HepG2 (cell line): ENCODE measurements around the gene ERP44. TPM values are rescaled to one million over a fixed set of nuclear protein-coding genes. Genes with fewer than 3 reads are reported as not detected.

Source experiments
- ATAC-seq: fragments of 200-7000 bp; cut with Tn5 transposase; 3 replicates; pipeline ENCODE4 v1.9.1; 2020; ENCODE audit warnings: mild to moderate bottlenecking, moderate library complexity
- BruUV-seq: library from RNA; stranded (reverse); fragments of 400-500 nt; replicated peaks from 2 replicates; lab custom pipeline; 2021; lab: Mats Ljungman, UMichigan
- CTCF ChIA-PET: fragments of 300-600 bp; formaldehyde crosslinking; extraction: SDS; loops from one replicate; lab custom pipeline; 2021; ENCODE audit warnings: low total read pairs, inconsistent platforms, low intra/inter-chr PET ratio; lab: Yijun Ruan, JAX
- POLR2A ChIA-PET: fragments of 350-600 bp; sonication (Branson Sonifier 250); formaldehyde crosslinking; loops from one replicate; lab custom pipeline; 2020; ENCODE audit warnings: antibody characterized with exemption, inconsistent platforms; lab: Yijun Ruan, JAX
- DNase-seq: peaks from one replicate; pipeline ENCODE4 v3.0.0-alpha.2; 2015; ENCODE audit warnings: low spot score
- FAIRE-seq: peaks from 3 replicates; lab custom pipeline; 2011; peaks lifted over from hg19 to GRCh38; lab: Jason Lieb, UNC
- H2AFZ ChIP-seq: one replicate; pipeline ENCODE4 v1.6.1; 2011; ENCODE audit warnings: low read length, inconsistent platforms
- H3K27ac ChIP-seq: fragments of 300-600 bp; 3 replicates; pipeline ENCODE4 v1.8.0; 2011; ENCODE audit warnings: mixed run types, mild to moderate bottlenecking, mixed read lengths, low read length, inconsistent platforms; ENCODE audit not compliant: insufficient read depth; ENCODE audit errors: extremely low read length
- H3K27me3 ChIP-seq, 2 experiments: fragments of 200-600 bp in 1 of 2; 2 replicates in 1 of 2; 3 replicates in 1 of 2; pipeline versions ENCODE4 v1.6.0 to v1.8.0; 2011; ENCODE audit warnings: low read length in 2 of 2, mild to moderate bottlenecking in 2 of 2, moderate library complexity in 2 of 2, inconsistent platforms in 1 of 2; ENCODE audit not compliant: insufficient read depth in 2 of 2, control insufficient read depth in 1 of 2
- H3K36me3 ChIP-seq, 2 experiments: fragments of 200-600 bp in 1 of 2; replicated peaks in 1 of 2; 2 replicates in 1 of 2; 3 replicates in 1 of 2; pipeline versions ENCODE4 v1.5.1 to v1.8.0; 2011; ENCODE audit warnings: low read length in 2 of 2, inconsistent platforms in 1 of 2; ENCODE audit not compliant: insufficient read depth in 2 of 2, control insufficient read depth in 1 of 2
- H3K4me1 ChIP-seq: 2 replicates; pipeline ENCODE4 v1.5.1; 2012; ENCODE audit warnings: low read length, inconsistent platforms; ENCODE audit not compliant: insufficient read depth
- H3K4me2 ChIP-seq: 2 replicates; pipeline ENCODE4 v1.6.0; 2011; ENCODE audit warnings: low read depth, low read length, inconsistent platforms
- H3K4me3 ChIP-seq, 3 experiments: fragments of 200-600 bp in 1 of 3; sonication (generic), shearing (Covaris generic) in 1 of 3; replicated peaks in 1 of 3; 2 replicates each; pipeline ENCODE4 v1.5.1; 2011 to 2016; ENCODE audit warnings: low read length in 3 of 3, inconsistent platforms in 2 of 3, low read depth in 2 of 3, mild to moderate bottlenecking in 2 of 3, control low read depth in 1 of 3, mixed read lengths in 1 of 3; ENCODE audit not compliant: insufficient read depth in 1 of 3
- H3K79me2 ChIP-seq: one replicate; pipeline ENCODE4 v1.6.1; 2011; ENCODE audit warnings: low read length, inconsistent platforms; ENCODE audit not compliant: insufficient read depth
- H3K9ac ChIP-seq: 2 replicates; pipeline ENCODE4 v1.6.0; 2011; ENCODE audit warnings: mild to moderate bottlenecking, low read depth, low read length, inconsistent platforms; ENCODE audit not compliant: insufficient read depth
- H3K9me3 ChIP-seq: 2 replicates; pipeline ENCODE4 v1.5.1; 2012; ENCODE audit warnings: mild to moderate bottlenecking, low read length
- H4K20me1 ChIP-seq: 2 replicates; pipeline ENCODE4 v1.6.0; 2011; ENCODE audit warnings: inconsistent platforms, mild to moderate bottlenecking, low read length, moderate library complexity; ENCODE audit not compliant: insufficient read depth
- ARID5B ChIP-seq: IDR thresholded peaks from 2 replicates; pipeline ENCODE4 v1.4.0; 2020; ENCODE audit warnings: mild to moderate bottlenecking, missing genetic modification reagents
- BCL6 ChIP-seq: IDR thresholded peaks from 2 replicates; pipeline ENCODE4 v1.6.1; 2016; ENCODE audit warnings: missing genetic modification reagents, missing compliant biosample characterization
- FOXM1 ChIP-seq: sonication (generic); formaldehyde crosslinking; IDR thresholded peaks from 2 replicates; pipeline ENCODE4 v1.5.0; 2020; ENCODE audit warnings: missing genetic modification reagents
- RBAK ChIP-seq: sonication (generic); formaldehyde crosslinking; IDR thresholded peaks from 2 replicates; pipeline ENCODE4 v1.5.1; 2020; ENCODE audit warnings: mild to moderate bottlenecking, missing genetic modification reagents
- REL ChIP-seq: sonication (generic); formaldehyde crosslinking; conservative IDR thresholded peaks from 2 replicates; pipeline ENCODE4 v1.8.0; 2022; ENCODE audit warnings: mild to moderate bottlenecking, missing genetic modification reagents, moderate library complexity
- SMARCC2 ChIP-seq: fragments of 450-650 bp; IDR thresholded peaks from 2 replicates; pipeline ENCODE4 v1.6.1; 2017; ENCODE audit warnings: antibody characterized with exemption, mild to moderate bottlenecking
- SRSF4 ChIP-seq: fragments of 200-400 bp; formaldehyde crosslinking; IDR thresholded peaks from one replicate; pipeline ENCODE4 v1.6.1; 2018; ENCODE audit warnings: mild to moderate bottlenecking, low read depth, low read length, moderate library complexity; ENCODE audit not compliant: poor library complexity, severe bottlenecking
- ZFP36 ChIP-seq: fragments of 150-350 bp; IDR thresholded peaks from 2 replicates; pipeline ENCODE4 v1.6.1; 2018; ENCODE audit warnings: borderline replicate concordance, low read length, low read depth; ENCODE audit not compliant: partially characterized antibody
- ZNF614 ChIP-seq: IDR thresholded peaks from 2 replicates; pipeline ENCODE4 v1.6.1; 2018; ENCODE audit warnings: missing biosample characterization, missing genetic modification reagents, inconsistent platforms, borderline replicate concordance
- ZNF780A ChIP-seq: sonication (generic); formaldehyde crosslinking; IDR thresholded peaks from 2 replicates; pipeline ENCODE4 v1.8.0; 2022; ENCODE audit warnings: mild to moderate bottlenecking, missing genetic modification reagents, moderate library complexity
- ZSCAN30 ChIP-seq: sonication (generic); formaldehyde crosslinking; IDR thresholded peaks from 2 replicates; pipeline ENCODE4 v1.5.0; 2020; ENCODE audit warnings: mild to moderate bottlenecking, missing genetic modification reagents
- WGBS: methylation state at CpG from one replicate; pipeline ENCODE4 v1.1.6; 2017; ENCODE audit warnings: low lambda C conversion rate; 5-methylcytosine and 5-hydroxymethylcytosine counted together
- in situ Hi-C: cut with HindIII; loops from 2 replicates; pipeline ENCODE4 v1.10.0; 2017; ENCODE audit warnings: low pct_unique_long_range_greater_than_20kb; ENCODE audit not compliant: extremely low pct_ligation_motif_present
- intact Hi-C: fragments of 100-400 bp; cut with micrococcal nuclease; formaldehyde crosslinking; loops from one replicate; pipeline ENCODE4 v1.10.0; 2022; ENCODE audit not compliant: unreplicated experiment
- polyA plus RNA-seq, 8 experiments: library from polyadenylated mRNA; depleted of rRNA in 3 of 8; stranded (reverse) in 7 of 8; unstranded in 1 of 8; fragments of >200 nt; fragmentation: Illumina TruSeq in 4 of 8; extraction: Trizol in 4 of 8; gene quantifications; 2 replicates each; pipeline versions ENCODE4 v1.2.1 to v1.2.3, GENCODE V29; 2011 to 2016; ENCODE audit warnings: low read depth in 4 of 8, missing spikeins in 1 of 8, mixed read lengths in 1 of 8; ENCODE audit not compliant: insufficient read depth in 1 of 8
- total RNA-seq, 5 experiments: library from RNA; depleted of rRNA; stranded (reverse); fragments of >200 nt; fragmentation: Illumina TruSeq; extraction: Trizol; gene quantifications; 2 replicates each; pipeline ENCODE4 v1.2.3, GENCODE V29; 2016; ENCODE audit warnings: low read depth in 1 of 5
- TF ChIP-seq, protein P1 (sequence below): sonication (generic); formaldehyde crosslinking; IDR thresholded peaks from 2 replicates; pipeline ENCODE4 v1.4.0; 2020; ENCODE audit warnings: missing genetic modification reagents
- TF ChIP-seq, protein P2 (sequence below): sonication (generic); formaldehyde crosslinking; IDR thresholded peaks from 2 replicates; pipeline ENCODE4 v1.4.0; 2020; ENCODE audit warnings: missing genetic modification reagents, borderline replicate concordance

The ERP44 gene
- total and polyA plus RNA-seq, 2 of the 13 experiments (the other 11 are each of a cell fraction or from before 2014, with no cell fraction given): 8.9 to 13.8 TPM

GRCh38 chr9:100083448-100084127 lies 15.2 kb downstream of the ERP44 start:
- no TSS peak for BruUV-seq
- ATAC-seq: no peak
- CTCF ChIA-PET: no interaction called here
- H4K20me1 ChIP-seq: peaks cover 3% of the 10 kb centered on the region; the same call in 1 of the 2 replicates
- peaks cover 76% of the 10 kb centered on the region for H3K79me2 ChIP-seq
- H3K36me3 ChIP-seq: no peaks in the 10 kb centered on the region
- H2AFZ ChIP-seq: no peak overlapping the region
- DNase-seq: no peak
- H3K27ac ChIP-seq: no peak overlapping the region
- no peak overlapping the region for H3K9ac ChIP-seq
- in situ Hi-C loops: no loop called here
- no peak overlapping the region for H3K4me2 ChIP-seq
- no peak for FAIRE-seq
- H3K4me3 ChIP-seq: no peak overlapping the region
- H3K4me1 ChIP-seq: no peaks in the 10 kb centered on the region; the same call in 1 of the 2 replicates
- POLR2A ChIA-PET: no interaction called here
- intact Hi-C loops: no loop called here
- no peaks in the 10 kb centered on the region for H3K27me3 ChIP-seq
- no peaks in the 10 kb centered on the region for H3K9me3 ChIP-seq
- WGBS: 97% methylated on average over 5 of the region's 5 CpGs
- TF ChIP-seq, protein P1, sequence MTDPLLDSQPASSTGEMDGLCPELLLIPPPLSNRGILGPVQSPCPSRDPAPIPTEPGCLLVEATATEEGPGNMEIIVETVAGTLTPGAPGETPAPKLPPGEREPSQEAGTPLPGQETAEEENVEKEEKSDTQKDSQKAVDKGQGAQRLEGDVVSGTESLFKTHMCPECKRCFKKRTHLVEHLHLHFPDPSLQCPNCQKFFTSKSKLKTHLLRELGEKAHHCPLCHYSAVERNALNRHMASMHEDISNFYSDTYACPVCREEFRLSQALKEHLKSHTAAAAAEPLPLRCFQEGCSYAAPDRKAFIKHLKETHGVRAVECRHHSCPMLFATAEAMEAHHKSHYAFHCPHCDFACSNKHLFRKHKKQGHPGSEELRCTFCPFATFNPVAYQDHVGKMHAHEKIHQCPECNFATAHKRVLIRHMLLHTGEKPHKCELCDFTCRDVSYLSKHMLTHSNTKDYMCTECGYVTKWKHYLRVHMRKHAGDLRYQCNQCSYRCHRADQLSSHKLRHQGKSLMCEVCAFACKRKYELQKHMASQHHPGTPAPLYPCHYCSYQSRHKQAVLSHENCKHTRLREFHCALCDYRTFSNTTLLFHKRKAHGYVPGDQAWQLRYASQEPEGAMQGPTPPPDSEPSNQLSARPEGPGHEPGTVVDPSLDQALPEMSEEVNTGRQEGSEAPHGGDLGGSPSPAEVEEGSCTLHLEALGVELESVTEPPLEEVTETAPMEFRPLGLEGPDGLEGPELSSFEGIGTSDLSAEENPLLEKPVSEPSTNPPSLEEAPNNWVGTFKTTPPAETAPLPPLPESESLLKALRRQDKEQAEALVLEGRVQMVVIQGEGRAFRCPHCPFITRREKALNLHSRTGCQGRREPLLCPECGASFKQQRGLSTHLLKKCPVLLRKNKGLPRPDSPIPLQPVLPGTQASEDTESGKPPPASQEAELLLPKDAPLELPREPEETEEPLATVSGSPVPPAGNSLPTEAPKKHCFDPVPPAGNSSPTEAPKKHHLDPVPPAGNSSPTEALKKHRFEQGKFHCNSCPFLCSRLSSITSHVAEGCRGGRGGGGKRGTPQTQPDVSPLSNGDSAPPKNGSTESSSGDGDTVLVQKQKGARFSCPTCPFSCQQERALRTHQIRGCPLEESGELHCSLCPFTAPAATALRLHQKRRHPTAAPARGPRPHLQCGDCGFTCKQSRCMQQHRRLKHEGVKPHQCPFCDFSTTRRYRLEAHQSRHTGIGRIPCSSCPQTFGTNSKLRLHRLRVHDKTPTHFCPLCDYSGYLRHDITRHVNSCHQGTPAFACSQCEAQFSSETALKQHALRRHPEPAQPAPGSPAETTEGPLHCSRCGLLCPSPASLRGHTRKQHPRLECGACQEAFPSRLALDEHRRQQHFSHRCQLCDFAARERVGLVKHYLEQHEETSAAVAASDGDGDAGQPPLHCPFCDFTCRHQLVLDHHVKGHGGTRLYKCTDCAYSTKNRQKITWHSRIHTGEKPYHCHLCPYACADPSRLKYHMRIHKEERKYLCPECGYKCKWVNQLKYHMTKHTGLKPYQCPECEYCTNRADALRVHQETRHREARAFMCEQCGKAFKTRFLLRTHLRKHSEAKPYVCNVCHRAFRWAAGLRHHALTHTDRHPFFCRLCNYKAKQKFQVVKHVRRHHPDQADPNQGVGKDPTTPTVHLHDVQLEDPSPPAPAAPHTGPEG (CRISPR knock-in tag): no peak
- TF ChIP-seq SMARCC2: no peak
- no peak for TF ChIP-seq SRSF4
- no peak for TF ChIP-seq ZSCAN30
- no peak for TF ChIP-seq REL (CRISPR knock-in tag)
- TF ChIP-seq FOXM1 (CRISPR knock-in tag): no peak
- no peak for TF ChIP-seq ZNF614 (CRISPR knock-in tag)
- no peak for TF ChIP-seq BCL6 (CRISPR knock-in tag)
- TF ChIP-seq ZFP36: no peak
- TF ChIP-seq RBAK (CRISPR knock-in tag): no peak
- TF ChIP-seq ZNF780A (CRISPR knock-in tag): no peak
- TF ChIP-seq, protein P2, sequence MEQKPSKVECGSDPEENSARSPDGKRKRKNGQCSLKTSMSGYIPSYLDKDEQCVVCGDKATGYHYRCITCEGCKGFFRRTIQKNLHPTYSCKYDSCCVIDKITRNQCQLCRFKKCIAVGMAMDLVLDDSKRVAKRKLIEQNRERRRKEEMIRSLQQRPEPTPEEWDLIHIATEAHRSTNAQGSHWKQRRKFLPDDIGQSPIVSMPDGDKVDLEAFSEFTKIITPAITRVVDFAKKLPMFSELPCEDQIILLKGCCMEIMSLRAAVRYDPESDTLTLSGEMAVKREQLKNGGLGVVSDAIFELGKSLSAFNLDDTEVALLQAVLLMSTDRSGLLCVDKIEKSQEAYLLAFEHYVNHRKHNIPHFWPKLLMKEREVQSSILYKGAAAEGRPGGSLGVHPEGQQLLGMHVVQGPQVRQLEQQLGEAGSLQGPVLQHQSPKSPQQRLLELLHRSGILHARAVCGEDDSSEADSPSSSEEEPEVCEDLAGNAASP: no peak
- no peak for TF ChIP-seq ARID5B (CRISPR knock-in tag)
